Measurements from ENCODE around the gene TGIF1.
"Not testable (repeated sequence)": the region's sequence is repeated elsewhere in the genome, so short reads cannot be mapped to it uniquely, and the experiment has no call there.

Gene TGIF1

GRCh38 chr18:3450012-3450798 lies at the start of gene TGIF1:
Gene TGIF1 (plus strand): TSS chr18:3450172. CDS start chr18:3450490, 318 bp downstream.
- DNase-seq (ENCODE audit: low read depth), result peak; percentile 86

GRCh38 chr18:3400567-3401296 lies 49.2 kb upstream of the TGIF1 start:
- DNase-seq (ENCODE audit: low read depth), result no peak

- DNase-seq (ENCODE audit: low read depth), result no peak
Observed at GRCh38 chr18:3401669-3402620, 48.0 kb upstream of the TGIF1 start.

- DNase-seq (ENCODE audit: low read depth), result peak; percentile 71
Observed at GRCh38 chr18:3402982-3403451, 47.0 kb upstream of the TGIF1 start.

- no peak for DNase-seq (ENCODE audit: low read depth)
Observed at GRCh38 chr18:3405713-3406112, 44.3 kb upstream of the TGIF1 start.

- no peak for DNase-seq (ENCODE audit: low read depth)
Observed at GRCh38 chr18:3408107-3408506, 41.9 kb upstream of the TGIF1 start.

- no peak for DNase-seq (ENCODE audit: low read depth)
Observed at GRCh38 chr18:3409811-3410210, 40.2 kb upstream of the TGIF1 start.

GRCh38 chr18:3410273-3410672 lies 39.7 kb upstream of the TGIF1 start:
- DNase-seq (ENCODE audit: low read depth), result no peak

GRCh38 chr18:3410876-3411275 lies 39.1 kb upstream of the TGIF1 start:
- not testable (repeated sequence) for DNase-seq (ENCODE audit: low read depth)

- DNase-seq (ENCODE audit: low read depth), result no peak
Observed at GRCh38 chr18:3411327-3411726, 38.6 kb upstream of the TGIF1 start.

- DNase-seq (ENCODE audit: low read depth), result no peak
Observed at GRCh38 chr18:3411854-3412268, 38.1 kb upstream of the TGIF1 start.

GRCh38 chr18:3412528-3412927 lies 37.4 kb upstream of the TGIF1 start:
- not testable (repeated sequence) for DNase-seq (ENCODE audit: low read depth)

- no peak for DNase-seq (ENCODE audit: low read depth)
Observed at GRCh38 chr18:3415110-3415509, 34.9 kb upstream of the TGIF1 start.

GRCh38 chr18:3418083-3418482 lies 31.9 kb upstream of the TGIF1 start:
- no peak for DNase-seq (ENCODE audit: low read depth)

- DNase-seq (ENCODE audit: low read depth), result no peak
Observed at GRCh38 chr18:3420919-3421279, 29.1 kb upstream of the TGIF1 start.

GRCh38 chr18:3422905-3423304 lies 27.1 kb upstream of the TGIF1 start:
- no peak for DNase-seq (ENCODE audit: low read depth)

GRCh38 chr18:3424280-3424890 lies 25.6 kb upstream of the TGIF1 start:
- DNase-seq (ENCODE audit: low read depth), result peak; percentile 42

- DNase-seq (ENCODE audit: low read depth), result no peak
Observed at GRCh38 chr18:3425030-3425429, 24.9 kb upstream of the TGIF1 start.

- DNase-seq (ENCODE audit: low read depth), result no peak
Observed at GRCh38 chr18:3425446-3425845, 24.5 kb upstream of the TGIF1 start.

- no peak for DNase-seq (ENCODE audit: low read depth)
Observed at GRCh38 chr18:3426074-3426473, 23.9 kb upstream of the TGIF1 start.

GRCh38 chr18:3427944-3428343 lies 22.0 kb upstream of the TGIF1 start:
- no peak for DNase-seq (ENCODE audit: low read depth)

- no peak for DNase-seq (ENCODE audit: low read depth)
Observed at GRCh38 chr18:3429121-3429520, 20.9 kb upstream of the TGIF1 start.

Data from iris pigment epithelial cell (primary cell).